ENCODE measurements around the gene KBTBD13. TPM values are rescaled to one million over a fixed set of nuclear protein-coding genes. Genes with fewer than 3 reads are reported as not detected.

The KBTBD13 gene
- total and polyA plus RNA-seq, 2 experiments from 2014 or later, result not detected

- Mint-ChIP-seq H3K4me3 (peak overlapping the region; percentile 78), H3K4me1 (peaks cover 21% of the 10 kb centered on the region), H3K36me3 (ENCODE audit: low read depth) (no peaks in the 10 kb centered on the region; the same call in 2 of the 3 replicates), H3K9me3 (no peaks in the 10 kb centered on the region), H3K27ac (no peak overlapping the region), H3K27me3 (ENCODE audit: insufficient read depth, low read depth, poor library complexity) (peaks cover 15% of the 10 kb centered on the region)
- H3K4me2 ChIP-seq, result peak overlapping the region; percentile 93
- peak overlapping the region; percentile 73 for H3K4me3 ChIP-seq
- no peak for TF ChIP-seq ZNF331 (CRISPR knock-in tag; IDR thresholded peaks at IDR 0.05; ENCODE audit: low read depth)
- no peak for TF ChIP-seq NANOG (IDR thresholded peaks at IDR 0.05; ENCODE audit: borderline replicate concordance)
- TF ChIP-seq ETS1 (IDR thresholded peaks at IDR 0.05), result no peak
- no peak for TF ChIP-seq ZNF114 (CRISPR knock-in tag; IDR thresholded peaks at IDR 0.05)
- TF ChIP-seq JUNB (IDR thresholded peaks at IDR 0.05; ENCODE audit: unreplicated experiment), result no peak
- no peaks in the 10 kb centered on the region for H3K36me3 ChIP-seq (ENCODE audit: insufficient read depth)
- ATAC-seq (peak; percentile 52), DNase-seq (ENCODE audit: low spot score) (peak; percentile 35)
- peak overlapping the region; percentile 99 for H2AFZ ChIP-seq
- no peaks in the 10 kb centered on the region for H3K9me2 ChIP-seq (ENCODE audit: insufficient read depth)
- no peak overlapping the region for H3K27ac ChIP-seq (ENCODE audit: low read depth)
- peaks cover 25% of the 10 kb centered on the region for H3K4me1 ChIP-seq (ENCODE audit: insufficient read depth)
- H3F3A ChIP-seq (replicated peaks; ENCODE audit: low read depth), result peaks cover 5% of the 10 kb centered on the region; the same call in 1 of the 2 replicates
- peaks cover 11% of the 10 kb centered on the region for H3K27me3 ChIP-seq (ENCODE audit: insufficient read depth)
- no peaks in the 10 kb centered on the region for H3K79me2 ChIP-seq (replicated peaks; ENCODE audit: insufficient read depth)
- 0 out of 2 replicates have a peak, but pooled peaks cover 3% of the 10 kb centered on the region for H4K20me1 ChIP-seq (replicated peaks; ENCODE audit: insufficient read depth)
These were observed 9.8 kb upstream of the KBTBD13 start for GRCh38 chr15:65066635-65067316.

GRCh38 chr15:65067317-65067644 lies 9.3 kb upstream of the KBTBD13 start:
- Histone ChIP-seq H3K27ac (ENCODE audit: low read depth) (no peak overlapping the region), H3K4me2 (peak overlapping the region; percentile 93), H3K4me1 (ENCODE audit: insufficient read depth) (peaks cover 25% of the 10 kb centered on the region), H3K9me2 (ENCODE audit: insufficient read depth) (no peaks in the 10 kb centered on the region), H3K27me3 (ENCODE audit: insufficient read depth) (peaks cover 11% of the 10 kb centered on the region), H2AFZ (peak overlapping the region; percentile 99), H4K20me1 (replicated peaks; ENCODE audit: insufficient read depth) (0 out of 2 replicates have a peak, but pooled peaks cover 3% of the 10 kb centered on the region), H3K4me3 (peak overlapping the region; percentile 73), H3K79me2 (replicated peaks; ENCODE audit: insufficient read depth) (no peaks in the 10 kb centered on the region), H3F3A (replicated peaks; ENCODE audit: low read depth) (peaks cover 5% of the 10 kb centered on the region; the same call in 1 of the 2 replicates), H3K36me3 (ENCODE audit: insufficient read depth) (no peaks in the 10 kb centered on the region)
- Mint-ChIP-seq H3K27me3 (ENCODE audit: insufficient read depth, low read depth, poor library complexity) (peaks cover 17% of the 10 kb centered on the region), H3K9me3 (no peaks in the 10 kb centered on the region; the same call in 2 of the 3 replicates), H3K4me3 (peak overlapping the region; percentile 78), H3K4me1 (peaks cover 23% of the 10 kb centered on the region), H3K36me3 (ENCODE audit: low read depth) (no peaks in the 10 kb centered on the region; the same call in 2 of the 3 replicates), H3K27ac (no peak overlapping the region)
- ATAC-seq (no peak), DNase-seq (ENCODE audit: low spot score) (no peak)
- TF ChIP-seq POLR2AphosphoS5 (IDR thresholded peaks at IDR 0.05; ENCODE audit: low read depth), result no peak
- TF ChIP-seq CREB1 (CRISPR knock-in tag; IDR thresholded peaks at IDR 0.05; ENCODE audit: low read depth), result no peak
- no peak for TF ChIP-seq STAT1 (IDR thresholded peaks at IDR 0.05; ENCODE audit: unreplicated experiment)
- TF ChIP-seq REST (IDR thresholded peaks at IDR 0.05; ENCODE audit: unreplicated experiment), result no peak
- TF ChIP-seq NANOG (IDR thresholded peaks at IDR 0.05; ENCODE audit: borderline replicate concordance), result no peak
- TF ChIP-seq JUNB (IDR thresholded peaks at IDR 0.05; ENCODE audit: unreplicated experiment), result no peak
- no peak for TF ChIP-seq ZNF331 (CRISPR knock-in tag; IDR thresholded peaks at IDR 0.05; ENCODE audit: low read depth)
- TF ChIP-seq EZH2phosphoT487 (IDR thresholded peaks at IDR 0.05; ENCODE audit: unreplicated experiment), result no peak
- TF ChIP-seq EZH2 (IDR thresholded peaks at IDR 0.05; ENCODE audit: low read depth, unreplicated experiment), result no peak
- no peak for TF ChIP-seq CTCF (conservative IDR thresholded peaks at IDR 0.05; ENCODE audit: low read depth in 2 of 2)
- TF ChIP-seq ETS1 (IDR thresholded peaks at IDR 0.05), result no peak
